GM18526 (cell line): ENCODE data around the gene IL17B.

Experiments used
- POLR2A ChIP-seq: IDR thresholded peaks from 3 replicates; pipeline ENCODE4 v1.6.1; 2011; ENCODE audit not compliant: insufficient read length; ENCODE audit errors: extremely low read depth

Gene IL17B

DNA sequence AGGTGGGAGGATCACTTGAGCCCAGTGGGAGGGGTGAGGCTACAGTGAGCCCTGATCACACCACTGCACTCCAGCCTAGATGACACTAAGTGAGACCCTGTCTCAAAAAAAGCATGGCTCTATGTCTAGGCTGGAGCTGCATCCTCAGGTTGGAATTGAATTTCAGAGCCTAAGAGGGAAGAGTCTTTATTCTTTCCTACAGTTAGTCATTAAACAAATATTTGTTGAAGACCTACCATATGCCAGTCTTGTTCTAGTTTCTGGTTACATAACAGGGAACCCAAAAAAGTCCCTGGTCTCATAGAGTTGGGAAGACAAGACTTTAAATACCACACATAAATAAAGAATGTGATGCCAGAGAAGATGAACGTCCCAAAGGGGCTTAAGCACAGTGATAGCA, 40.7 kb downstream of the IL17B start:
- TF ChIP-seq POLR2A = no peak

DNA sequence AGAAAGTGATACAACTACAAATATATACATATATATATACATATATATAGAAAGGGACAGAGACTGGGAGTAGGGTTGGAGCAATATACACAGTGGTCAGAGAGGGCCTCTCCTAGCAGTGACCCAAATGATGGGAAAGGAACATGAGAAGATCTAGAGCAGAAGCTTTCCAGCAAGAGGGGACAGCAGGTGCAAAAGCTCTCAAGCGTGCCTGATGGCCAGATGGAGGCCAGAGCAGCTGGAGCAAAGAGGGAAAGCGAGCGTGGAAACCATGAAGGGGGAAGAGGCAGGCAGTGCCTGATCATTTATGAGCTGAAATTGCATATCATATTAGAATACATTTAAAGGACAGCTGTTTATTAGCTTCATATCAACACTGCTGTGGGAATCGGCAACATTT, 41.4 kb downstream of the IL17B start:
- TF ChIP-seq POLR2A = no peak

DNA sequence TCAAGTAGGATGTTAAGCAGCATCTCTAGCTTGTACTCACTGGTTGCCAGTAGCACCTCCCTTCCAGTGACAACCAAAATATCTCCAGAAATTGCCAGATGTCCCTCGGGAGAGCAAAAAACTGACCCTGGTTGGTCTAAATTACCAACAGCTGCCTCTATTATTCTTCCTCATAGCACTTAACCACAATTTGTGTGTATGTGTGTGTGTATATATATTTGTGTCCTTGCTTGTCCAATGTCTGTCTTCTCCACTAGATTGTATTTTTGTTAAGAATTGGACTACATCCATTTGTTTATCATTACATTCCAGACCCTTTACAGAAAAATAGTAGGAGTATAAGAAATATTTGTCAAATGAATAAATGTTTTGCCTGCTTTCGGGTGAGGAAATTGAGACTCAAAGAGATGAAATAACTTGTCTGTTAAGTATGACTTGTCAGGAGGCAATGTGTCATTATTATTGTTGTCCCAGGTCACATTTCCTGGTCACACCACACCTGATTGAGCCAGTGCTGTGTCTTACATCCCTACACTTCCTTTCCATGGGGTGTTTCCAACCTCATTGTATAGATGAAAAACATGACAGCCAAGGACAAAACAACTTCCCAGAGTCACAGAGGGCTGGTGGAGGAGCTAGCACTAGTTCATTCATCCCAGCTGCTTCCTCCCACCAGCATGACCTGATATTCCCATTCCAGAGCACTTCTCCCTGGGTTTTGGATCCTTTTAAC, 45.2 kb downstream of the IL17B start:
- no peak for TF ChIP-seq POLR2A

DNA sequence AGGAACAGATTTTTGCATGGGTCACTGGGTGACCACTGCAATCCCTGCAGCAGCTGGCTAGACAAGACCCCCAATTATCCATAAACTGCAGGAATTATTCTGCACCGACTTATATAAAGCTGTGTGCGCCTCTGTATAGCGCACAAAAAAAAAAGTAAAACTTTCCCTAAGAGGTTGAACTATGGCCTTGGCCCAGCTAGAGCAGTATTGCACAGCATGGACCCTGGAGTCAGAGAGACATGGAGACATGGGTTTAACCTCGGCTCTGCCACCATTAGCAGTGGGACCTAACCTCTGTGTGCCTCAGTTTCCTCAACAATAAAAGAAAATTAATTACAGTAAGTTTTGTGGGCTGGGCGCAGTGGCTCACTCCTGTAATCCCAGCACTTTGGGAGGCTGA, 50.9 kb downstream of the IL17B start:
- TF ChIP-seq POLR2A = no peak

DNA sequence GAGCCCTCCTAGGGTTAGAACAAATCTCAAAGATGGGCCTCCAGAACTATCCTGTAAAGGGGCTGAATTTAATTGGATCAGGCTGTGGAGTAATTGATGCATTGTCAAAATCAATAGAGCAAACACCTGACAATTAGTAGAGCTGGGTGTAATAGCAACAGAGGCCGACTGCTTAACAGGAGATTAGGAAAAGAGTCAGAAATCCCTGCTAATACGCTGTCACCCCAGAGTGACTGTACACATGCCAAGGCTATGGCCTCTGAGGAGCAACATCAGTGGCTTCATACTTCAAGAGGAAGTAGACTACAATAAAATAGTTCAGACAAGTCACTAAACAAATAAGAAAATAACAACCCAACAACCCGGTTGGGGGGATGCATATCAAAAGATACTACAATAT, 52.5 kb downstream of the IL17B start:
- TF ChIP-seq POLR2A = no peak

DNA sequence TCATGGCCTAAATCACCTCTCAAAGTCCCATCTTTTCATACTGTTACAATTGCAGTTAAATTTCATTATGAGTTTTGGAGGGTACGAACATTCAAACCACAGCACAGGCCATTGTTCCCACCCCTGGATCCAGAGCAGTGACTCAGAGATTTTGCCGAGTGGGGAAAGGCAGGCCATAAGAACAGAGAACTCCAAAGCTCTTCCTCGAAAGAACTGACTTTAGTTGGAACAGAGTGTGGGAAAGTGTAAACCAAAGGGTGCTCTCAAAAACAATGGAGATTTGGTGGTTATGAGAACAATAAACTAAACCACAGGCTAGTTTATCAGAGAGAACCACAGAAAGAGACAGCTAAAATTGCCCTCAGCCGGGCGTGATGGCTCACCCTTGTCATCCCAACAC, 53.2 kb downstream of the IL17B start:
- TF ChIP-seq POLR2A = no peak

DNA sequence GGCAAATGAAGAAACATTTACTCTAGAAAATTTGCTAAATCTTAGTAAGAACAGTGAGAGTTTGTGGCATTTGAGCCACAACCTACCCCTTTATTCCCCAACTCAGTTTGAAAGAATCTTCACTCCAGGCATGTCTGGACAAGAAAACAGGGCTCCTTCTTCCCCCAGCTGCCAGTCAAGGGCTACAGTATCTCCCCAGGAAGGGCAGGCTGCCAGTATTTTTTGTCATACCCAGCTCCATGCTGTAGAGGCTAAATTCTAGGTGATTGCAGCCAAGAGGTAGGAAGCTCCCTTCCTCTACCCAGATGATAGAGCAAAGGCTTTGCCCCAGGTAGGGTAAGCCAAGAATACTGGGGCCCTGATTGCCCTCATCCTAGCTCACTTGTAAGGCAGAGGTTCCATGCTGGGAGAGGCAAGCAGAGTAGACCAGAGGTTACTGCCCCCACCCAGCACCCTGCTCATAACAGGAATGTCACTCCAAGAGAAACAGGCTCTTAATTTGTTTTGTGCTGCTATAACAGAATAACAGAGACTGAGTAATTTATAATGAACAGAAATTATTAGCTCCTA, 53.8 kb downstream of the IL17B start:
- TF ChIP-seq POLR2A = no peak

DNA sequence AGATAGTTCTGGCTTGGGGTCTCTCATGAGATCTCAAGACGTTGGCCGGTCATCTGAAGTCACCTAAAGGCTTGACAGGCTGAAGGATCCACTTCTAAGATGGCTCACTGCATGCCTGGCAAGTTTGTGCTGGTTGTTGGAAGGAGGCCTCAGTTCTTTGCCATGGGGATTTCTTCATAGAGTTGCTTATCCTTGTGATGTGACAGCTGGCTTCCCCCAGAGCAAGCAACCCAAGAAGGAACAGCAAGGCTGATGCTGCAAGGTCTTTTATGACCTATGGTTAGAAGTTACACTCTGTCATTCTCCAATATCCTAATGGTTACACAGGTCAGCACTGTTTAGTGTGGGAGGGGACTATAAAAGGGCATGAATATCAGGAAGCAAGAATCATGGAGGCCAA, 54.5 kb downstream of the IL17B start:
- no peak for TF ChIP-seq POLR2A
